HEK293 (cell line): ENCODE results near the gene TCERG1L.

Experiments
- CTCF ChIA-PET: fragments of 350-600 bp; formaldehyde crosslinking; extraction: SDS; loops from one replicate; lab custom pipeline; 2021; ENCODE audit warnings: antibody characterized with exemption; lab: Yijun Ruan, JAX
- POLR2A ChIA-PET: fragments of 300-600 bp; formaldehyde crosslinking; extraction: SDS; loops from one replicate; lab custom pipeline; 2020; ENCODE audit warnings: antibody characterized with exemption, inconsistent platforms; lab: Yijun Ruan, JAX
- H3K27ac ChIP-seq: fragments of 200-500 bp; sonication (Bioruptor generic); 2 replicates; pipeline ENCODE4 v1.5.1; 2014; ENCODE audit warnings: low read depth, low read length, control low read depth, inconsistent platforms; ENCODE audit errors: extremely low read depth
- H3K36me3 ChIP-seq, 2 experiments: fragments of 200-500 bp in 1 of 2; sonication (Bioruptor generic) in 1 of 2; 1 replicate in 1 of 2; 2 replicates in 1 of 2; pipeline ENCODE4 v1.5.1; 2014 to 2017; ENCODE audit warnings: inconsistent platforms in 2 of 2, low read length in 2 of 2; ENCODE audit not compliant: control insufficient read depth in 2 of 2, insufficient read depth in 1 of 2
- H3K4me1 ChIP-seq: fragments of 200-500 bp; sonication (Bioruptor generic); 2 replicates; pipeline ENCODE4 v1.5.1; 2014; ENCODE audit warnings: mild to moderate bottlenecking, low read length, inconsistent platforms; ENCODE audit not compliant: control insufficient read depth, insufficient read depth
- H3K4me3 ChIP-seq: 2 replicates; pipeline ENCODE4 v1.5.1; 2011; ENCODE audit warnings: low read depth, mild to moderate bottlenecking, control low read depth, low read length, moderate library complexity
- H3K9me3 ChIP-seq: fragments of 200-500 bp; sonication (Bioruptor generic); 2 replicates; pipeline ENCODE4 v1.5.1; 2014; ENCODE audit warnings: low read depth, low read length, inconsistent platforms; ENCODE audit not compliant: control insufficient read depth, insufficient read depth
- GLIS2 ChIP-seq: fragments of 450-650 bp; formaldehyde crosslinking; IDR thresholded peaks from 2 replicates; pipeline ENCODE4 v1.5.1; 2016; ENCODE audit warnings: missing biosample characterization, missing genetic modification characterization
- HOXA7 ChIP-seq: sonication (generic); formaldehyde crosslinking; IDR thresholded peaks from 2 replicates; pipeline ENCODE4 v1.8.1; 2022; ENCODE audit warnings: missing genetic modification reagents, borderline replicate concordance
- KLF7 ChIP-seq: fragments of 450-650 bp; formaldehyde crosslinking; IDR thresholded peaks from 2 replicates; pipeline ENCODE4 v1.5.1; 2016; ENCODE audit warnings: missing biosample characterization, missing genetic modification characterization, borderline replicate concordance
- ZEB2 ChIP-seq: fragments of 450-650 bp; formaldehyde crosslinking; IDR thresholded peaks from 2 replicates; pipeline ENCODE4 v1.5.1; 2016; ENCODE audit warnings: missing biosample characterization, missing genetic modification characterization
- ZNF114 ChIP-seq: fragments of 450-650 bp; formaldehyde crosslinking; IDR thresholded peaks from 2 replicates; pipeline ENCODE4 v1.5.0; 2017; ENCODE audit warnings: missing biosample characterization, missing genetic modification characterization
- ZNF132 ChIP-seq: fragments of 450-650 bp; formaldehyde crosslinking; IDR thresholded peaks from 2 replicates; pipeline ENCODE4 v1.5.1; 2017; ENCODE audit warnings: missing biosample characterization, missing genetic modification characterization, borderline replicate concordance
- ZNF146 ChIP-seq: fragments of 450-650 bp; formaldehyde crosslinking; IDR thresholded peaks from 2 replicates; pipeline ENCODE4 v1.5.1; 2016; ENCODE audit warnings: missing biosample characterization, missing genetic modification characterization
- ZNF155 ChIP-seq: fragments of 450-650 bp; formaldehyde crosslinking; IDR thresholded peaks from 2 replicates; pipeline ENCODE4 v1.5.1; 2016; ENCODE audit warnings: missing biosample characterization, missing genetic modification characterization
- ZNF184 ChIP-seq: fragments of 450-650 bp; IDR thresholded peaks from 2 replicates; pipeline ENCODE4 v1.5.1; 2018; ENCODE audit warnings: missing biosample characterization, mild to moderate bottlenecking, missing genetic modification characterization
- ZNF350 ChIP-seq: fragments of 450-650 bp; formaldehyde crosslinking; IDR thresholded peaks from 2 replicates; pipeline ENCODE4 v1.5.0; 2017; ENCODE audit warnings: missing biosample characterization, mild to moderate bottlenecking, missing genetic modification characterization
- ZNF404 ChIP-seq: fragments of 450-650 bp; formaldehyde crosslinking; IDR thresholded peaks from 2 replicates; pipeline ENCODE4 v1.5.1; 2017; ENCODE audit warnings: missing biosample characterization, missing genetic modification characterization
- ZNF514 ChIP-seq: fragments of 450-650 bp; formaldehyde crosslinking; IDR thresholded peaks from 2 replicates; pipeline ENCODE4 v1.5.1; 2016; ENCODE audit warnings: missing biosample characterization, missing genetic modification characterization
- ZNF561 ChIP-seq: fragments of 450-650 bp; IDR thresholded peaks from 2 replicates; pipeline ENCODE4 v1.5.1; 2018; ENCODE audit warnings: missing biosample characterization, missing genetic modification characterization, borderline replicate concordance
- ZNF664 ChIP-seq: fragments of 450-650 bp; formaldehyde crosslinking; IDR thresholded peaks from 2 replicates; pipeline ENCODE4 v1.5.1; 2016; ENCODE audit warnings: missing biosample characterization, missing genetic modification characterization
- ZNF677 ChIP-seq: fragments of 450-650 bp; IDR thresholded peaks from 2 replicates; pipeline ENCODE4 v1.5.0; 2018; ENCODE audit warnings: missing biosample characterization, mild to moderate bottlenecking, missing genetic modification characterization, moderate library complexity
- TF ChIP-seq, protein P1 (sequence below): fragments of 450-650 bp; formaldehyde crosslinking; conservative IDR thresholded peaks from 2 replicates; pipeline ENCODE4 v1.5.1; 2016; ENCODE audit warnings: low read depth, missing biosample characterization, missing genetic modification characterization
- TF ChIP-seq, protein P2 (sequence below): fragments of 450-650 bp; formaldehyde crosslinking; IDR thresholded peaks from 2 replicates; pipeline ENCODE4 v1.5.1; 2016; ENCODE audit warnings: missing biosample characterization, missing genetic modification characterization
- TF ChIP-seq, protein P3 (sequence below): fragments of 450-650 bp; formaldehyde crosslinking; conservative IDR thresholded peaks from 2 replicates; pipeline ENCODE4 v1.5.1; 2016; ENCODE audit warnings: low read depth, missing biosample characterization, missing genetic modification characterization

TCERG1L gene

DNA sequence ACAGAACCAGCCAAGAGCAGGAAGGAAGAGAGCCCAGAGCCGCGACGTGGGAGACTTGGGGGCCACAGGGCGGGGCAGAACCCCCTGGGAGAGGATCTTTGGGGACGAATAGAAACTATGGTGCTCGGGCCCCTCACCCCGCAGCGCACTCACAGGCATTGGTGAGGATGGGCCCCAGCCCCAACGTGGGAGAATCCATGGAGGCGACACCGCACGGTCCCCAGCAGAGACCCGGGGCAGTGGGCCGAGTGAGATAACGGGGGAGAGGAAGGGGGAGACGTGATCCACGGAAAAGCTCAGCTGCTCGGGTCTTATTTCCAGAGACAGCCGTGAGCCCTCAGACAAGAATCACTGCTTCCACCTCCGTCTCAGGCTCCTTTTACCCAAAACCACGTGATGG, 222.4 kb downstream of the TCERG1L start:
- TF ChIP-seq, protein P1, sequence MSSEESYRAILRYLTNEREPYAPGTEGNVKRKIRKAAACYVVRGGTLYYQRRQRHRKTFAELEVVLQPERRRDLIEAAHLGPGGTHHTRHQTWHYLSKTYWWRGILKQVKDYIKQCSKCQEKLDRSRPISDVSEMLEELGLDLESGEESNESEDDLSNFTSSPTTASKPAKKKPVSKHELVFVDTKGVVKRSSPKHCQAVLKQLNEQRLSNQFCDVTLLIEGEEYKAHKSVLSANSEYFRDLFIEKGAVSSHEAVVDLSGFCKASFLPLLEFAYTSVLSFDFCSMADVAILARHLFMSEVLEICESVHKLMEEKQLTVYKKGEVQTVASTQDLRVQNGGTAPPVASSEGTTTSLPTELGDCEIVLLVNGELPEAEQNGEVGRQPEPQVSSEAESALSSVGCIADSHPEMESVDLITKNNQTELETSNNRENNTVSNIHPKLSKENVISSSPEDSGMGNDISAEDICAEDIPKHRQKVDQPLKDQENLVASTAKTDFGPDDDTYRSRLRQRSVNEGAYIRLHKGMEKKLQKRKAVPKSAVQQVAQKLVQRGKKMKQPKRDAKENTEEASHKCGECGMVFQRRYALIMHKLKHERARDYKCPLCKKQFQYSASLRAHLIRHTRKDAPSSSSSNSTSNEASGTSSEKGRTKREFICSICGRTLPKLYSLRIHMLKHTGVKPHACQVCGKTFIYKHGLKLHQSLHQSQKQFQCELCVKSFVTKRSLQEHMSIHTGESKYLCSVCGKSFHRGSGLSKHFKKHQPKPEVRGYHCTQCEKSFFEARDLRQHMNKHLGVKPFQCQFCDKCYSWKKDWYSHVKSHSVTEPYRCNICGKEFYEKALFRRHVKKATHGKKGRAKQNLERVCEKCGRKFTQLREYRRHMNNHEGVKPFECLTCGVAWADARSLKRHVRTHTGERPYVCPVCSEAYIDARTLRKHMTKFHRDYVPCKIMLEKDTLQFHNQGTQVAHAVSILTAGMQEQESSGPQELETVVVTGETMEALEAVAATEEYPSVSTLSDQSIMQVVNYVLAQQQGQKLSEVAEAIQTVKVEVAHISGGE (tag by site-specific recombination) = no peak
- TF ChIP-seq ZNF514 (tag by site-specific recombination) (no peak), ZNF155 (tag by site-specific recombination) (no peak), HOXA7 (no peak), ZNF664 (tag by site-specific recombination) (no peak), ZNF350 (tag by site-specific recombination) (no peak), ZNF184 (tag by site-specific recombination) (no peak), GLIS2 (tag by site-specific recombination) (no peak), ZNF114 (tag by site-specific recombination) (no peak)
- ChIA-PET POLR2A (no interaction called here), CTCF (no interaction called here)
- H3K36me3 ChIP-seq = no peaks in the 10 kb centered on the region
- no peaks in the 10 kb centered on the region for H3K4me1 ChIP-seq
- H3K4me3 ChIP-seq = no peak overlapping the region
- H3K9me3 ChIP-seq = no peaks in the 10 kb centered on the region
- H3K27ac ChIP-seq = no peak overlapping the region

DNA sequence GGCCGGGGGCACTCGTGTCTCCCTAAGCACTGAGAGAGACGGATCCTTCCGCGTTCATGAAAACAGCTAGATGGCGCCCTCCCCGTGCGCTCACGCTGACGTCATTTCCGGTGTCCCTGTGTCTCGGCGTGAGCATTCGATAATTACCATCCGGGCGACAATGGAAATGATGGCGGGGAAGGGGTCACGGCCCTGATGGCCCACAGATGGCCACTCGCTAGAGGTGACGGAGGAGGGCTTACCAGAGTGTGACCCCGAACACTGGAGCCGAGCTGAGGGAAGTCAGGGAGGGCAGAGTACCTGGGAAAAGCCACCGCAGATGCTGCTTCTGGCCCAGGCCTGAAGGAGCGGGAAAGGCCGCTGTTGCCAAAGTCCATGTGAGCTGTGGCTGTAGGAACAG, 222.9 kb downstream of the TCERG1L start:
- Histone ChIP-seq H3K36me3 (no peaks in the 10 kb centered on the region), H3K4me3 (no peak overlapping the region), H3K27ac (no peak overlapping the region), H3K9me3 (no peaks in the 10 kb centered on the region), H3K4me1 (no peaks in the 10 kb centered on the region)
- POLR2A ChIA-PET = no interaction called here
- CTCF ChIA-PET = interaction anchor here (0.8 kb wide), 1 partner anchor 18 kb away, joined by 3 read pairs; no protein-coding TSS in a partner anchor
- TF ChIP-seq ZEB2 (tag by site-specific recombination) (no peak), ZNF146 (tag by site-specific recombination) (no peak), ZNF132 (tag by site-specific recombination) (no peak), ZNF404 (tag by site-specific recombination) (no peak), ZNF677 (tag by site-specific recombination) (no peak), ZNF561 (tag by site-specific recombination) (no peak), KLF7 (tag by site-specific recombination) (no peak)
- TF ChIP-seq, protein P2, sequence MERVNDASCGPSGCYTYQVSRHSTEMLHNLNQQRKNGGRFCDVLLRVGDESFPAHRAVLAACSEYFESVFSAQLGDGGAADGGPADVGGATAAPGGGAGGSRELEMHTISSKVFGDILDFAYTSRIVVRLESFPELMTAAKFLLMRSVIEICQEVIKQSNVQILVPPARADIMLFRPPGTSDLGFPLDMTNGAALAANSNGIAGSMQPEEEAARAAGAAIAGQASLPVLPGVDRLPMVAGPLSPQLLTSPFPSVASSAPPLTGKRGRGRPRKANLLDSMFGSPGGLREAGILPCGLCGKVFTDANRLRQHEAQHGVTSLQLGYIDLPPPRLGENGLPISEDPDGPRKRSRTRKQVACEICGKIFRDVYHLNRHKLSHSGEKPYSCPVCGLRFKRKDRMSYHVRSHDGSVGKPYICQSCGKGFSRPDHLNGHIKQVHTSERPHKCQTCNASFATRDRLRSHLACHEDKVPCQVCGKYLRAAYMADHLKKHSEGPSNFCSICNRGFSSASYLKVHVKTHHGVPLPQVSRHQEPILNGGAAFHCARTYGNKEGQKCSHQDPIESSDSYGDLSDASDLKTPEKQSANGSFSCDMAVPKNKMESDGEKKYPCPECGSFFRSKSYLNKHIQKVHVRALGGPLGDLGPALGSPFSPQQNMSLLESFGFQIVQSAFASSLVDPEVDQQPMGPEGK (tag by site-specific recombination) = no peak
- TF ChIP-seq, protein P3, sequence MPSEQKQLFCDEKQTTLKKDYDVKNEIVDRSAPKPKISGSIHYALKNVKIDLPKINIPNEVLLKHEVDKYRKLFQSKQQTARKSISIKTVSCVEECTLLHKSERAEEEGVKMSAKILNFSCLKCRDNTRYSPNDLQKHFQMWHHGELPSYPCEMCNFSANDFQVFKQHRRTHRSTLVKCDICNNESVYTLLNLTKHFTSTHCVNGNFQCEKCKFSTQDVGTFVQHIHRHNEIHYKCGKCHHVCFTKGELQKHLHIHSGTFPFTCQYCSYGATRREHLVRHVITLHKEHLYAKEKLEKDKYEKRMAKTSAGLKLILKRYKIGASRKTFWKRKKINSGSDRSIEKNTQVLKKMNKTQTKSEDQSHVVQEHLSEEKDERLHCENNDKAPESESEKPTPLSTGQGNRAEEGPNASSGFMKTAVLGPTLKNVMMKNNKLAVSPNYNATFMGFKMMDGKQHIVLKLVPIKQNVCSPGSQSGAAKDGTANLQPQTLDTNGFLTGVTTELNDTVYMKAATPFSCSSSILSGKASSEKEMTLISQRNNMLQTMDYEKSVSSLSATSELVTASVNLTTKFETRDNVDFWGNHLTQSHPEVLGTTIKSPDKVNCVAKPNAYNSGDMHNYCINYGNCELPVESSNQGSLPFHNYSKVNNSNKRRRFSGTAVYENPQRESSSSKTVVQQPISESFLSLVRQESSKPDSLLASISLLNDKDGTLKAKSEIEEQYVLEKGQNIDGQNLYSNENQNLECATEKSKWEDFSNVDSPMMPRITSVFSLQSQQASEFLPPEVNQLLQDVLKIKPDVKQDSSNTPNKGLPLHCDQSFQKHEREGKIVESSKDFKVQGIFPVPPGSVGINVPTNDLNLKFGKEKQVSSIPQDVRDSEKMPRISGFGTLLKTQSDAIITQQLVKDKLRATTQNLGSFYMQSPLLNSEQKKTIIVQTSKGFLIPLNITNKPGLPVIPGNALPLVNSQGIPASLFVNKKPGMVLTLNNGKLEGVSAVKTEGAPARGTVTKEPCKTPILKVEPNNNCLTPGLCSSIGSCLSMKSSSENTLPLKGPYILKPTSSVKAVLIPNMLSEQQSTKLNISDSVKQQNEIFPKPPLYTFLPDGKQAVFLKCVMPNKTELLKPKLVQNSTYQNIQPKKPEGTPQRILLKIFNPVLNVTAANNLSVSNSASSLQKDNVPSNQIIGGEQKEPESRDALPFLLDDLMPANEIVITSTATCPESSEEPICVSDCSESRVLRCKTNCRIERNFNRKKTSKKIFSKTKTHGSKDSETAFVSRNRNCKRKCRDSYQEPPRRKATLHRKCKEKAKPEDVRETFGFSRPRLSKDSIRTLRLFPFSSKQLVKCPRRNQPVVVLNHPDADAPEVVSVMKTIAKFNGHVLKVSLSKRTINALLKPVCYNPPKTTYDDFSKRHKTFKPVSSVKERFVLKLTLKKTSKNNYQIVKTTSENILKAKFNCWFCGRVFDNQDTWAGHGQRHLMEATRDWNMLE (tag by site-specific recombination) = no peak
